Globus pallidus (tissue), 1 donor: Measurements from ENCODE around the gene CD3G.
"Not testable (repeated sequence)": the region's sequence is repeated elsewhere in the genome, so short reads cannot be mapped to it uniquely, and the experiment has no call there.

Experiments used
- DNase-seq: peaks from one replicate; pipeline ENCODE4 v3.0.0-alpha.2; 2015; ENCODE audit warnings: low spot score

Gene CD3G

GRCh38 chr11:118379497-118379896 lies 35.4 kb downstream of the CD3G start:
- DNase-seq: no peak

GRCh38 chr11:118380571-118380970 lies 36.4 kb downstream of the CD3G start:
- no peak for DNase-seq

GRCh38 chr11:118382954-118383353 lies 38.8 kb downstream of the CD3G start:
- no peak for DNase-seq

- DNase-seq: no peak
Observed at GRCh38 chr11:118383657-118384056, 39.5 kb downstream of the CD3G start.

GRCh38 chr11:118396097-118396501 lies 52.0 kb downstream of the CD3G start:
- no peak for DNase-seq

- DNase-seq: no peak
Observed at GRCh38 chr11:118397448-118397847, 53.3 kb downstream of the CD3G start.

- no peak for DNase-seq
Observed at GRCh38 chr11:118398791-118399559, 54.8 kb downstream of the CD3G start.

GRCh38 chr11:118401151-118401879 lies 57.2 kb downstream of the CD3G start, which contains the start of gene ATP5MG:
Gene ATP5MG (plus strand): TSS chr11:118401606. CDS start chr11:118401666, 60 bp downstream.
- peak; percentile 88 for DNase-seq

- DNase-seq: no peak
Observed at GRCh38 chr11:118401880-118402590, 57.9 kb downstream of the CD3G start.

- DNase-seq: not testable (repeated sequence)
Observed at GRCh38 chr11:118402594-118402993, 58.5 kb downstream of the CD3G start.
